ENCODE measurements around the gene NPAS2.

Gene NPAS2

GRCh38 chr2:100799686-100800085 is 20.3 kb upstream of the NPAS2 start:
- no peak for DNase-seq

- no peak for DNase-seq
Measured at GRCh38 chr2:100800915-100801314, 19.0 kb upstream of the NPAS2 start.

- no peak for DNase-seq
Measured at GRCh38 chr2:100801402-100801801, 18.5 kb upstream of the NPAS2 start.

GRCh38 chr2:100802066-100802465 is 17.9 kb upstream of the NPAS2 start:
- DNase-seq, result no peak

GRCh38 chr2:100803334-100803733 is 16.6 kb upstream of the NPAS2 start:
- DNase-seq, result no peak

GRCh38 chr2:100806550-100806949 is 13.4 kb upstream of the NPAS2 start:
- no peak for DNase-seq

GRCh38 chr2:100807707-100808106 is 12.2 kb upstream of the NPAS2 start:
- DNase-seq, result no peak

GRCh38 chr2:100808582-100808981 is 11.4 kb upstream of the NPAS2 start:
- no peak for DNase-seq

- no peak for DNase-seq
Measured at GRCh38 chr2:100809506-100809905, 10.4 kb upstream of the NPAS2 start.

- no peak for DNase-seq
Measured at GRCh38 chr2:100810603-100811145, 9.3 kb upstream of the NPAS2 start.

- no peak for DNase-seq
Measured at GRCh38 chr2:100812116-100812515, 7.8 kb upstream of the NPAS2 start.

GRCh38 chr2:100812573-100812972 is 7.4 kb upstream of the NPAS2 start:
- no peak for DNase-seq

- no peak for DNase-seq
Measured at GRCh38 chr2:100813527-100813926, 6.4 kb upstream of the NPAS2 start.

GRCh38 chr2:100814043-100814442 is 5.9 kb upstream of the NPAS2 start:
- no peak for DNase-seq

- DNase-seq, result no peak
Measured at GRCh38 chr2:100814453-100814852, 5.5 kb upstream of the NPAS2 start.

- DNase-seq, result no peak
Measured at GRCh38 chr2:100817388-100817985, 2.5 kb upstream of the NPAS2 start.

- DNase-seq, result no peak
Measured at GRCh38 chr2:100818003-100818605, 1.8 kb upstream of the NPAS2 start.

GRCh38 chr2:100818606-100819369 is 1.2 kb upstream of the NPAS2 start:
- DNase-seq, result peak; percentile 18 to 47

GRCh38 chr2:100820273-100820522 is 259 bp downstream of the NPAS2 start:
- DNase-seq, result no peak

- DNase-seq, result no peak
Measured at GRCh38 chr2:100820523-100821254, 750 bp downstream of the NPAS2 start.

- no peak for DNase-seq
Measured at GRCh38 chr2:100821255-100821910, 1.4 kb downstream of the NPAS2 start.

- DNase-seq, result no peak
Measured at GRCh38 chr2:100821911-100822265, 1.9 kb downstream of the NPAS2 start.

- DNase-seq, result no peak
Measured at GRCh38 chr2:100822587-100823248, 2.8 kb downstream of the NPAS2 start.
